Activated CD8-positive, alpha-beta memory T cell treated with anti-CD3 and anti-CD28 coated beads for 36 hours (primary cell): ENCODE data around the gene UPF3A. TPM values are rescaled to one million over a fixed set of nuclear protein-coding genes. Genes with fewer than 3 reads are reported as not detected.

Experiments
- CTCF ChIA-PET: fragments of 350-600 bp; sonication (Branson Sonifier 250); formaldehyde crosslinking; loops from one replicate; lab custom pipeline; 2021; ENCODE audit warnings: antibody characterized with exemption; lab: Charles Lee
- POLR2A ChIA-PET: fragments of 350-600 bp; sonication (Branson Sonifier 250); formaldehyde crosslinking; loops from one replicate; lab custom pipeline; 2021; ENCODE audit warnings: antibody characterized with exemption; lab: Charles Lee
- total RNA-seq, 2 experiments: library from RNA; stranded (reverse); gene quantifications; one replicate each; pipeline ENCODE4 v1.2.3, GENCODE V29; 2021

The UPF3A gene
- total RNA-seq, 2 experiments from 2014 or later: 41.8 to 46.2 TPM

- CTCF ChIA-PET: no interaction called here
- POLR2A ChIA-PET: no interaction called here
Measured at GRCh38 chr13:114288157-114288591, 6.8 kb downstream of the UPF3A start.

GRCh38 chr13:114296448-114296847 lies 15.0 kb downstream of the UPF3A start:
- CTCF ChIA-PET: no interaction called here
- POLR2A ChIA-PET: no interaction called here

- CTCF ChIA-PET: interaction anchor here (1.3 kb wide), 1 partner anchor 324 kb away, joined by 3 read pairs; no protein-coding TSS in a partner anchor
- POLR2A ChIA-PET: no interaction called here
Measured at GRCh38 chr13:114296902-114297301, 15.5 kb downstream of the UPF3A start.

GRCh38 chr13:114298866-114299265 lies 17.5 kb downstream of the UPF3A start:
- ChIA-PET CTCF (no interaction called here), POLR2A (no interaction called here)

GRCh38 chr13:114299604-114300305 lies 18.4 kb downstream of the UPF3A start:
- POLR2A ChIA-PET: no interaction called here
- CTCF ChIA-PET: no interaction called here

GRCh38 chr13:114303700-114304327 lies 22.4 kb downstream of the UPF3A start:
- ChIA-PET CTCF (no interaction called here), POLR2A (no interaction called here)

GRCh38 chr13:114304346-114305034 lies 23.1 kb downstream of the UPF3A start:
- POLR2A ChIA-PET: no interaction called here
- CTCF ChIA-PET: interaction anchor here (0.6 kb wide), 1 partner anchor 359 kb away, joined by 4 read pairs; no protein-coding TSS in a partner anchor

- POLR2A ChIA-PET: no interaction called here
- CTCF ChIA-PET: no interaction called here
Measured at GRCh38 chr13:114309086-114309485, 27.7 kb downstream of the UPF3A start.

GRCh38 chr13:114309806-114310410 lies 28.5 kb downstream of the UPF3A start:
- ChIA-PET POLR2A (no interaction called here), CTCF (no interaction called here)

GRCh38 chr13:114310956-114311355 lies 29.6 kb downstream of the UPF3A start:
- ChIA-PET CTCF (no interaction called here), POLR2A (no interaction called here)

- CTCF ChIA-PET: no interaction called here
- POLR2A ChIA-PET: no interaction called here
Measured at GRCh38 chr13:114311387-114311786, 30.0 kb downstream of the UPF3A start.

GRCh38 chr13:114311908-114312307 lies 30.5 kb downstream of the UPF3A start:
- POLR2A ChIA-PET: interaction anchor here (1.1 kb wide), 1 partner anchor 28 kb away, joined by 5 read pairs; no protein-coding TSS in a partner anchor
- CTCF ChIA-PET: no interaction called here

GRCh38 chr13:114313061-114313860 lies 31.9 kb downstream of the UPF3A start:
- ChIA-PET CTCF (interaction anchor here (0.8 kb wide), 1 partner anchor 182 kb away, joined by 3 read pairs; no protein-coding TSS in a partner anchor), POLR2A (interaction anchor here (0.7 to 1.7 kb wide), 4 partner anchors 23 to 33 kb away, joined by 3 to 7 read pairs (median 5); partner anchors contain the start of gene UPF3A)

GRCh38 chr13:114314074-114314912 lies 32.9 kb downstream of the UPF3A start, which contains the start of gene CHAMP1:
Gene CHAMP1, plus strand, starts transcription at chr13:114314503. Its CDS starts 9,340 bp downstream, at chr13:114323843.
- CTCF ChIA-PET: interaction anchor here (0.8 kb wide), 1 partner anchor 183 kb away, joined by 3 read pairs; no protein-coding TSS in a partner anchor
- POLR2A ChIA-PET: interaction anchor here (0.7 to 1.7 kb wide), 4 partner anchors 26 to 34 kb away, joined by 3 to 5 read pairs (median 4); partner anchors contain the start of gene UPF3A

GRCh38 chr13:114315074-114315785 lies 33.8 kb downstream of the UPF3A start:
- ChIA-PET CTCF (no interaction called here), POLR2A (interaction anchor here (0.6 to 1.1 kb wide), 5 partner anchors 26 to 55 kb away, joined by 3 to 5 read pairs (median 3); partner anchors contain the start of gene UPF3A)

- ChIA-PET POLR2A (interaction anchor here (0.6 kb wide), 1 partner anchor 324 kb away, joined by 3 read pairs; no protein-coding TSS in a partner anchor), CTCF (no interaction called here)
Measured at GRCh38 chr13:114318624-114319023, 37.2 kb downstream of the UPF3A start.

- CTCF ChIA-PET: interaction anchor here (1.3 kb wide), 1 partner anchor 39 kb away, joined by 6 read pairs; no protein-coding TSS in a partner anchor
- POLR2A ChIA-PET: no interaction called here
Measured at GRCh38 chr13:114319441-114319913, 38.1 kb downstream of the UPF3A start.
